Activated naive CD8-positive, alpha-beta T cell treated with anti-CD3 and anti-CD28 coated beads, Interleukin-2, amount 10 ng/mL, durations not matched to agents 7 days and 5 days (primary cell): Measurements from ENCODE around the gene EOLA1. TPM values are rescaled to one million over a fixed set of nuclear protein-coding genes. Genes with fewer than 3 reads are reported as not detected.
A peak's percentile ranks its signal among the peaks of the same experiment; 100 is the strongest.

Source experiments
- ATAC-seq: fragments of 150-1000 bp; cut with Tn5 transposase; one replicate; pipeline ENCODE4 v1.10.0; 2021; ENCODE audit warnings: low read depth, moderate library complexity
- POLR2A ChIA-PET: fragments of 350-600 bp; sonication (Branson Sonifier 250); formaldehyde crosslinking; loops from one replicate; lab custom pipeline; 2021; ENCODE audit warnings: antibody characterized with exemption; lab: Charles Lee
- DNase-seq: peaks from one replicate; pipeline ENCODE4 v3.0.0; 2021
- H3K27ac Mint-ChIP-seq: one replicate; pipeline ENCODE4 v1.8.0; 2022; ENCODE audit warnings: mild to moderate bottlenecking, mixed read lengths
- H3K27me3 Mint-ChIP-seq: one replicate; pipeline ENCODE4 v1.8.0; 2022; ENCODE audit warnings: mild to moderate bottlenecking, moderate library complexity, mixed read lengths
- H3K36me3 Mint-ChIP-seq: one replicate; pipeline ENCODE4 v1.8.0; 2021; ENCODE audit warnings: mild to moderate bottlenecking, mixed read lengths
- H3K4me1 Mint-ChIP-seq: one replicate; pipeline ENCODE4 v1.8.0; 2021; ENCODE audit warnings: mixed read lengths
- H3K4me3 Mint-ChIP-seq: one replicate; pipeline ENCODE4 v1.8.0; 2022; ENCODE audit warnings: mild to moderate bottlenecking, moderate library complexity, mixed read lengths
- H3K9me3 Mint-ChIP-seq: one replicate; pipeline ENCODE4 v1.8.0; 2021; ENCODE audit warnings: mixed read lengths
- total RNA-seq, 2 experiments: library from RNA; stranded (reverse); gene quantifications; one replicate each; pipeline ENCODE4 v1.2.3, GENCODE V29; 2021

Gene EOLA1
- total RNA-seq, 2 experiments from 2014 or later: 25.7 to 30.1 TPM

- peak; percentile 84 for DNase-seq
- ATAC-seq: peak; percentile 76
- peaks cover 4% of the 10 kb centered on the region for H3K36me3 Mint-ChIP-seq
- peaks cover 21% of the 10 kb centered on the region for H3K4me1 Mint-ChIP-seq
- peak within 1 kb of the TSS; percentile 93 for H3K4me3 Mint-ChIP-seq
- H3K27me3 Mint-ChIP-seq: peaks cover 3% of the 10 kb centered on the region
- H3K9me3 Mint-ChIP-seq: no peaks in the 10 kb centered on the region
- POLR2A ChIA-PET: interaction anchor here (0.6 to 2.3 kb wide), 8 partner anchors 9 to 1124 kb away, joined by 3 to 22 read pairs (median 4); partner anchors contain the start of genes EOLA1 and EOLA2
- peak within 1 kb of the TSS; percentile 97 for H3K27ac Mint-ChIP-seq
These were observed 35.7 kb upstream of the EOLA1 start, which contains the start of gene IDS for GRCh38 chrX:149504915-149505651. Gene IDS (minus strand): TSS chrX:149505306. CDS start chrX:149505137, 169 bp downstream.

GRCh38 chrX:149505671-149506070, 35.1 kb upstream of the EOLA1 start:
- Mint-ChIP-seq H3K4me1 (peaks cover 18% of the 10 kb centered on the region), H3K9me3 (no peaks in the 10 kb centered on the region), H3K27ac (peak overlapping the region; percentile 97), H3K36me3 (peaks cover 4% of the 10 kb centered on the region), H3K27me3 (peaks cover 3% of the 10 kb centered on the region), H3K4me3 (peak overlapping the region; percentile 93)
- POLR2A ChIA-PET: interaction anchor here (0.6 to 2.3 kb wide), 6 partner anchors 8 to 1125 kb away, joined by 3 to 22 read pairs (median 6); partner anchors contain the start of gene EOLA1
- DNase-seq: no peak
- no peak for ATAC-seq

GRCh38 chrX:149506349-149506748, 34.5 kb upstream of the EOLA1 start:
- no peak overlapping the region for H3K4me3 Mint-ChIP-seq
- H3K4me1 Mint-ChIP-seq: peaks cover 14% of the 10 kb centered on the region
- peaks cover 4% of the 10 kb centered on the region for H3K36me3 Mint-ChIP-seq
- peaks cover 3% of the 10 kb centered on the region for H3K27me3 Mint-ChIP-seq
- no peaks in the 10 kb centered on the region for H3K9me3 Mint-ChIP-seq
- H3K27ac Mint-ChIP-seq: no peak overlapping the region
- POLR2A ChIA-PET: no interaction called here
- no peak for DNase-seq
- ATAC-seq: no peak

- Mint-ChIP-seq H3K4me1 (peaks cover 18% of the 10 kb centered on the region), H3K4me3 (no peak overlapping the region), H3K36me3 (peaks cover 1% of the 10 kb centered on the region), H3K9me3 (no peaks in the 10 kb centered on the region), H3K27me3 (peaks cover 3% of the 10 kb centered on the region), H3K27ac (no peak overlapping the region)
- no peak for DNase-seq
- ATAC-seq: no peak
- POLR2A ChIA-PET: no interaction called here
These were observed 32.3 kb upstream of the EOLA1 start for GRCh38 chrX:149508467-149508866.

GRCh38 chrX:149510386-149510785, 30.4 kb upstream of the EOLA1 start:
- ATAC-seq (no peak), DNase-seq (no peak)
- Mint-ChIP-seq H3K27me3 (peaks cover 3% of the 10 kb centered on the region), H3K4me1 (peaks cover 28% of the 10 kb centered on the region), H3K9me3 (no peaks in the 10 kb centered on the region), H3K27ac (no peak overlapping the region), H3K4me3 (no peak overlapping the region), H3K36me3 (no peaks in the 10 kb centered on the region)
- POLR2A ChIA-PET: interaction anchor here (1.0 to 2.8 kb wide), 2 partner anchors 11 to 30 kb away, joined by 3 to 8 read pairs; no protein-coding TSS in a partner anchor

- peaks cover 2% of the 10 kb centered on the region for H3K36me3 Mint-ChIP-seq
- peaks cover 30% of the 10 kb centered on the region for H3K4me1 Mint-ChIP-seq
- DNase-seq (no peak), ATAC-seq (no peak)
- H3K9me3 Mint-ChIP-seq: no peaks in the 10 kb centered on the region
- no peak overlapping the region for H3K4me3 Mint-ChIP-seq
- H3K27ac Mint-ChIP-seq: no peak overlapping the region
- H3K27me3 Mint-ChIP-seq: peaks cover 3% of the 10 kb centered on the region
- POLR2A ChIA-PET: interaction anchor here (1.0 to 2.8 kb wide), 3 partner anchors 11 to 29 kb away, joined by 3 to 12 read pairs (median 8); partner anchors contain the start of gene EOLA1
These were observed 29.7 kb upstream of the EOLA1 start for GRCh38 chrX:149511081-149511480.

GRCh38 chrX:149512225-149512885, 28.5 kb upstream of the EOLA1 start:
- POLR2A ChIA-PET: interaction anchor here (0.6 to 2.8 kb wide), 6 partner anchors 9 to 28 kb away, joined by 3 to 12 read pairs (median 4); partner anchors contain the start of gene EOLA1
- H3K4me1 Mint-ChIP-seq: peaks cover 36% of the 10 kb centered on the region
- peaks cover 4% of the 10 kb centered on the region for H3K36me3 Mint-ChIP-seq
- H3K4me3 Mint-ChIP-seq: peak overlapping the region; percentile 50
- peak; percentile 71 for ATAC-seq
- peak; percentile 41 for DNase-seq
- H3K27ac Mint-ChIP-seq: peak overlapping the region; percentile 67
- peaks cover 3% of the 10 kb centered on the region for H3K27me3 Mint-ChIP-seq
- peaks cover 1% of the 10 kb centered on the region for H3K9me3 Mint-ChIP-seq

- H3K36me3 Mint-ChIP-seq: peaks cover 7% of the 10 kb centered on the region
- peaks cover 38% of the 10 kb centered on the region for H3K4me1 Mint-ChIP-seq
- H3K27ac Mint-ChIP-seq: peak overlapping the region; percentile 64
- peaks cover 1% of the 10 kb centered on the region for H3K9me3 Mint-ChIP-seq
- peak; percentile 57 for ATAC-seq
- H3K4me3 Mint-ChIP-seq: peak overlapping the region; percentile 22
- POLR2A ChIA-PET: interaction anchor here (1.0 to 2.1 kb wide), 4 partner anchors 8 to 26 kb away, joined by 4 to 8 read pairs (median 6); partner anchors contain the start of gene IDS
- H3K27me3 Mint-ChIP-seq: no peaks in the 10 kb centered on the region
- DNase-seq: no peak
These were observed 26.9 kb upstream of the EOLA1 start for GRCh38 chrX:149513825-149514428.

GRCh38 chrX:149515954-149516602, 24.7 kb upstream of the EOLA1 start:
- H3K36me3 Mint-ChIP-seq: peaks cover 14% of the 10 kb centered on the region
- peaks cover 1% of the 10 kb centered on the region for H3K9me3 Mint-ChIP-seq
- no peak for ATAC-seq
- H3K4me1 Mint-ChIP-seq: peaks cover 45% of the 10 kb centered on the region
- H3K27me3 Mint-ChIP-seq: no peaks in the 10 kb centered on the region
- peak overlapping the region; percentile 65 for H3K27ac Mint-ChIP-seq
- DNase-seq: no peak
- H3K4me3 Mint-ChIP-seq: peak overlapping the region; percentile 31
- POLR2A ChIA-PET: no interaction called here

- POLR2A ChIA-PET: no interaction called here
- ATAC-seq (no peak), DNase-seq (no peak)
- Mint-ChIP-seq H3K9me3 (peaks cover 1% of the 10 kb centered on the region), H3K36me3 (peaks cover 14% of the 10 kb centered on the region), H3K27ac (no peak overlapping the region), H3K27me3 (no peaks in the 10 kb centered on the region), H3K4me3 (no peak overlapping the region), H3K4me1 (peaks cover 49% of the 10 kb centered on the region)
These were observed 24.2 kb upstream of the EOLA1 start for GRCh38 chrX:149516604-149517003.

- no peaks in the 10 kb centered on the region for H3K27me3 Mint-ChIP-seq
- no peak overlapping the region for H3K4me3 Mint-ChIP-seq
- peaks cover 14% of the 10 kb centered on the region for H3K36me3 Mint-ChIP-seq
- H3K9me3 Mint-ChIP-seq: peaks cover 1% of the 10 kb centered on the region
- H3K4me1 Mint-ChIP-seq: peaks cover 53% of the 10 kb centered on the region
- no peak overlapping the region for H3K27ac Mint-ChIP-seq
- POLR2A ChIA-PET: no interaction called here
- ATAC-seq (no peak), DNase-seq (no peak)
These were observed 23.5 kb upstream of the EOLA1 start for GRCh38 chrX:149517308-149517707.

GRCh38 chrX:149518236-149518635, 22.6 kb upstream of the EOLA1 start:
- DNase-seq: no peak
- Mint-ChIP-seq H3K9me3 (peaks cover 1% of the 10 kb centered on the region), H3K27me3 (no peaks in the 10 kb centered on the region), H3K36me3 (peaks cover 14% of the 10 kb centered on the region), H3K4me3 (no peak overlapping the region), H3K4me1 (peaks cover 55% of the 10 kb centered on the region), H3K27ac (no peak overlapping the region)
- POLR2A ChIA-PET: no interaction called here
- no peak for ATAC-seq
